MM.1S (cell line): ENCODE data around the gene RUSC2.

Experiments used
- DNase-seq: peaks from one replicate; pipeline ENCODE4 v3.0.0-alpha.2; 2015
- H2AFZ ChIP-seq: fragments of 300-600 bp; sonication (generic); 2 replicates; pipeline ENCODE4 v1.6.0; 2016; ENCODE audit warnings: antibody characterized with exemption, low read length
- H3F3A ChIP-seq: fragments of 300-600 bp; sonication (generic); 2 replicates; pipeline ENCODE4 v1.6.1; 2016; ENCODE audit warnings: mild to moderate bottlenecking, antibody characterized with exemption, low read length, moderate library complexity, mixed read lengths; ENCODE audit not compliant: insufficient read depth
- H3K27ac ChIP-seq: fragments of 300-600 bp; sonication (generic); 2 replicates; pipeline ENCODE4 v1.5.1; 2016; ENCODE audit warnings: mild to moderate bottlenecking, low read length
- H3K27me3 ChIP-seq: fragments of 300-600 bp; sonication (generic); replicated peaks from 2 replicates; pipeline ENCODE4 v1.6.0; 2016; ENCODE audit warnings: low read length; ENCODE audit not compliant: insufficient read depth
- H3K36me3 ChIP-seq: fragments of 300-600 bp; sonication (generic); replicated peaks from 2 replicates; pipeline ENCODE4 v1.6.1; 2016; ENCODE audit warnings: mild to moderate bottlenecking, low read length, mixed read lengths; ENCODE audit not compliant: insufficient read depth
- H3K4me1 ChIP-seq: fragments of 300-600 bp; sonication (generic); 2 replicates; pipeline ENCODE4 v1.6.1; 2016; ENCODE audit warnings: low read length, mixed read lengths
- H3K4me2 ChIP-seq: fragments of 300-600 bp; sonication (generic); 2 replicates; pipeline ENCODE4 v1.6.0; 2016; ENCODE audit warnings: low read depth, low read length
- H3K4me3 ChIP-seq: fragments of 300-600 bp; sonication (generic); 2 replicates; pipeline ENCODE4 v1.5.1; 2016; ENCODE audit warnings: low read length, mixed read lengths
- H3K79me2 ChIP-seq: fragments of 300-600 bp; sonication (generic); 2 replicates; pipeline ENCODE4 v1.6.1; 2016; ENCODE audit warnings: mixed run types, low read length, mixed read lengths
- H3K9ac ChIP-seq: fragments of 300-600 bp; sonication (generic); 2 replicates; pipeline ENCODE4 v1.6.1; 2016; ENCODE audit warnings: low read length, mixed read lengths
- H3K9me2 ChIP-seq: fragments of 300-600 bp; sonication (generic); replicated peaks from 2 replicates; pipeline ENCODE4 v1.6.1; 2016; ENCODE audit warnings: mild to moderate bottlenecking, low read length, mixed read lengths; ENCODE audit not compliant: insufficient read depth
- H3K9me3 ChIP-seq: fragments of 300-600 bp; sonication (generic); replicated peaks from 2 replicates; pipeline ENCODE4 v1.6.1; 2016; ENCODE audit warnings: mild to moderate bottlenecking, low read length, mixed read lengths; ENCODE audit not compliant: insufficient read depth
- H4K20me1 ChIP-seq: fragments of 300-600 bp; sonication (generic); 2 replicates; pipeline ENCODE4 v1.6.1; 2016; ENCODE audit warnings: mild to moderate bottlenecking, low read length, moderate library complexity, mixed read lengths; ENCODE audit not compliant: insufficient read depth
- CTCF ChIP-seq: fragments of 300-600 bp; sonication (generic); IDR thresholded peaks from 2 replicates; pipeline ENCODE4 v1.5.1; 2016; ENCODE audit warnings: antibody characterized with exemption, low read length, mixed read lengths
- EZH2 ChIP-seq: fragments of 300-600 bp; sonication (generic); optimal IDR thresholded peaks from 2 replicates; pipeline ENCODE3; 2017; ENCODE audit warnings: low read depth, mild to moderate bottlenecking, antibody characterized with exemption, low read length, mixed read lengths
- EZH2phosphoT487 ChIP-seq: fragments of 300-600 bp; sonication (generic); IDR thresholded peaks from 2 replicates; pipeline ENCODE4 v1.6.1; 2018; ENCODE audit warnings: antibody characterized with exemption, low read length

The RUSC2 gene

GRCh38 chr9:35510754-35511428 is 21.0 kb downstream of the RUSC2 start:
- no peak for TF ChIP-seq EZH2
- TF ChIP-seq EZH2phosphoT487 = no peak
- TF ChIP-seq CTCF = no peak
- H3K4me2 ChIP-seq = no peak overlapping the region
- no peak overlapping the region for H3K9ac ChIP-seq
- H3F3A ChIP-seq = no peaks in the 10 kb centered on the region
- H4K20me1 ChIP-seq = no peaks in the 10 kb centered on the region
- H3K9me3 ChIP-seq = no peaks in the 10 kb centered on the region
- no peak overlapping the region for H3K27ac ChIP-seq
- no peak overlapping the region for H3K4me3 ChIP-seq
- DNase-seq = no peak
- H3K36me3 ChIP-seq = no peaks in the 10 kb centered on the region
- H3K4me1 ChIP-seq = no peaks in the 10 kb centered on the region
- H3K27me3 ChIP-seq = no peaks in the 10 kb centered on the region
- no peaks in the 10 kb centered on the region for H3K79me2 ChIP-seq
- no peaks in the 10 kb centered on the region for H3K9me2 ChIP-seq
- H2AFZ ChIP-seq = no peak overlapping the region

- H4K20me1 ChIP-seq = no peaks in the 10 kb centered on the region
- no peak overlapping the region for H3K27ac ChIP-seq
- H3K36me3 ChIP-seq = no peaks in the 10 kb centered on the region
- no peak for TF ChIP-seq CTCF
- TF ChIP-seq EZH2 = no peak
- no peak for TF ChIP-seq EZH2phosphoT487
- H2AFZ ChIP-seq = no peak overlapping the region
- no peak for DNase-seq
- no peaks in the 10 kb centered on the region for H3K9me2 ChIP-seq
- H3K4me1 ChIP-seq = no peaks in the 10 kb centered on the region
- H3K27me3 ChIP-seq = no peaks in the 10 kb centered on the region
- no peaks in the 10 kb centered on the region for H3K9me3 ChIP-seq
- H3K79me2 ChIP-seq = no peaks in the 10 kb centered on the region
- no peak overlapping the region for H3K4me3 ChIP-seq
- no peaks in the 10 kb centered on the region for H3F3A ChIP-seq
- H3K9ac ChIP-seq = no peak overlapping the region
- no peak overlapping the region for H3K4me2 ChIP-seq
Observed at GRCh38 chr9:35511453-35511852, 21.5 kb downstream of the RUSC2 start.

- TF ChIP-seq CTCF = no peak
- TF ChIP-seq EZH2phosphoT487 = no peak
- TF ChIP-seq EZH2 = no peak
- Histone ChIP-seq H3F3A (no peaks in the 10 kb centered on the region), H2AFZ (no peak overlapping the region), H3K36me3 (no peaks in the 10 kb centered on the region), H3K4me1 (no peaks in the 10 kb centered on the region), H4K20me1 (no peaks in the 10 kb centered on the region), H3K4me2 (no peak overlapping the region), H3K27me3 (no peaks in the 10 kb centered on the region), H3K79me2 (no peaks in the 10 kb centered on the region), H3K4me3 (no peak overlapping the region), H3K27ac (no peak overlapping the region), H3K9me2 (no peaks in the 10 kb centered on the region), H3K9me3 (no peaks in the 10 kb centered on the region), H3K9ac (no peak overlapping the region)
- no peak for DNase-seq
Observed at GRCh38 chr9:35515766-35516165, 25.9 kb downstream of the RUSC2 start.
